ENCODE results near the gene NFATC1.

The NFATC1 gene

DNA sequence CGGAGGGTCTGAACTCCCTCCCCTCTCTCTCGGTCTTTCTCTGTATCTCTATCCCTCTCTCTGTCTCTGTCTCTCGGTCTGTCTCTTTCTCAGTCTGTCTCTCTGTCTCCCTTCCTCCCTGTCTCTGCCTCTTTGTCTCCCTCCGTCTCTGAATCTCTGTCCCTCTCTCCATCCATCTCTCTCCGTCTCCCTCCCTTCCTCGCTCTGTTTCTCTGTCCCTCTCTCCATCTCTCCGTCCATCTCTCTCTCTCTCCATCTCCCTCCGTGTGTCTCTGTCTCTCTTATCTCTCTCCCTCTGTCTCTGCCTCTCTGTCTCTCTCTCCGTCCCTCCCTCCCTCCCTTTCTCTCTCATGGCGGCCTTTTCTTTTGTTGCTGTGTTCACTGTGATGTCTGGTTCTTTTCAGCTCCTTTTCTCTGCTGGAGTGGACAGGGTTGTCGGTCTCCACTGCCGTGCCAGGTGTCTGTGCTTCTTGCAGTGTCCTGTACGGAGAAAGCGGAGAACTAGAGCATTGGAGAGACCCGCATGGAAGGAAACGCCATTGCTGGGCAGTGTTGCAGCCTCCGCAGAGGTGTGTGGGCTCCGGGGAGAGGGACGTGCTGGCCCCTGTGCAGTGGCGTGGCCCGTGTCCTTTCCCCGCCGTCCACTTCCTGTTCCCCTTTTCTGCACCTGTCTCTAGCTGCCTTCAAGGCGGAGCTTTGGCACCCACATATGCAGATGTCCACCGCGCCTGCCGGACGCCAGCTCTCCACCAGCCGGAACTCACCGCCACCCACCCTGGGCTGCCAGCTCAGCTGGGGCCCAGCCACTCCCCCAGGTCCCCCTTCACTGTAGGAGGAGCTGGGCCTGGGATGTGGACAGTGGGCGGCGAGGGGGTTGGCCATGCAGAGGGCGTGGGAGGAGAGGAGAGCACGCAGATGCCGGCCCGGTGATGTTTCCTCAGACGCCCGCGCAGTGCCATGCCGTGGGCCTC, 113.1 kb downstream of the NFATC1 start:
- no peak for DNase-seq (ENCODE audit: low read depth)

DNA sequence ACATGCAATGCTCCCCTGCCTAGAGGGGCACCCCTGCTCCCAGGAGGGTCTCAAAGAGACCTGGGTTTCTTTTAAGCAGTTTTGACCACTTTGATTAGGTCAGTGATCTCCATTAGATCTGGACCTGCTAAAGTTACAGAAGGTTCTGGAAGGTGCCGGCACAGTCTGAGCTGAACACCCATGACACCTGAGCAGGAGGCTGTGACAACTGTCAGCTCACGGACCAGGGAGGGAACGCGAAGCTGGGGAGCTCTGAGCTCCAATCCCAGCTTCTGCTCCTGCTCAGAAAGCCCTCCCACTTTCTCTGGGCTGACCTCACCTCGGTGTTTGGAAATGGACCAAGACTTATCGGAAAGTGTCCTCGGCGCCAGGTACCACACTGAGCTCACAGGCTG, 113.8 kb downstream of the NFATC1 start:
- DNase-seq (ENCODE audit: low read depth), result no peak

DNA sequence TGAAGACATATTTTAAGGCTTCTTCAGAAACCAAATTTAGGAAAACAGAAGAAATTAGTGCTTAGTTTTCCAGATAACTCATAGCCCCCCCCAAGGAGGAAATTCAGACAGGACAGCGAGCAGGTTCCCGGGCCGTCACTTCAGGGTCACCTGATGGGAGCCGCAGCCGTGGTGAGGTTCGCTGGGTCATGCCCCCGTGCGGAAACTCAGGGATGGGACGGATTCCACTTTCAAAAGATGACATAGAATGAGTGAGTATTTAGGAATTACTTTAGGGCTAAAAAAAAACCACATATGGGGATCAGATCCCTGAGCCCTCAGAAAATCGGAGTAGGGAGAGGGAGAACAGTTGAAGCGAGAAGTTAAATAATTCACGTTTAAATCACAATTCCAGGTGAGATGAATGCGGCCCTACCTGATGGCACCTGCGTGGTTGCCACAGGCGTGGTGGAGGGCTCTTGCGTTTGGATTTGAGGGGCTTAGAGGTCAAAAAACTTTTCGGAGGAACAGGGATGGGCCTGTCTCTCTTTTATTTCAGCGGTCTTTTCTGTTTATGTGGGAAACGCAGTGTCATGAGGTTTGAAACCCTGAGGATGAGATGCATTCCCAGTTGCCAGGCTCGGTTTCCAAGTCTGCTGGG, 114.4 kb downstream of the NFATC1 start:
- no peak for DNase-seq (ENCODE audit: low read depth)

DNA sequence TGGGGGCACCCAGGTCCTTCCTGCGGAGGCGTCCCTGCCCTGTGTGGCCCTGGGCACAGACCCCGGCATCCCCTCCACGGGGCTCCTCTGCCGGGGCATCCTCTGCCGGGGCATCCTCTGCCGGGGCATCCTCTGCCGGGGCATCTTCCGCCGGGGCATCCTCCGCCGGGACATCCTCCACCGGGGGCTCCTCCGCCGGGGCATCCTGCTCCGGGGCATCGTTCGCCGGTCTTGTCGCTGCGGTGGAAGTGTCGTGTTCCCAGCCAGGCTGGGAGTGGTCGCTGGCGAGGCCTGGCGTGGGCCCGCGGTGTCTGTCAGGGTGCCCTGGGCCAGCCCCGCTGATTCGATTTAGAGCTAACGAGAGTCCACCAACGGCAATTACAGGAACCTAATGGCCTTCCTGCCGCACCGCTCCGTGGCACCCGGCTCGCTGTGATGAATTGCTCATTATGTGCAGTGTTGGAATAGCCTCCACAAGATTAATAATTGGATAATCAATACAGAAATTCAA, 115.1 kb downstream of the NFATC1 start:
- no peak for DNase-seq (ENCODE audit: low read depth)

DNA sequence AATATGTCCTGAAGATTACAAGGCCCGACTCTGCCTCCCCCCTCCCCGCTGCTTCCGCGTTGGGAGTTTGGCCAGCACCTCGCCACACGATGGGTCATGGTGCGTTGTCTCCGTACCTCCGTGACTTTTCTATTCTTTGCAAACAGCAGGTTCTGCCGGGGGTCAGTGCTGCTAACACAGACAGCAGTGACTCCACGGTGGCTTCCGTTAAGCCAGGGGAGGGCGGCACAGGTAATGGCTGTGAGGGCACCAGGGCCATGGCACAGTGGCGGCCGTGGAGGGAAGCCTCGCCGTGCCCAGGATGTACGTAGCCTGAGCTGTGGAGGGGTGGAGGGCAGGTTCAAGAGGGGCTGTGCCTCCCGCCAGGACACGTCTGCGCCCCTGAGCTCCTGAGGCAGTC, 115.5 kb downstream of the NFATC1 start:
- no peak for DNase-seq (ENCODE audit: low read depth)

DNA sequence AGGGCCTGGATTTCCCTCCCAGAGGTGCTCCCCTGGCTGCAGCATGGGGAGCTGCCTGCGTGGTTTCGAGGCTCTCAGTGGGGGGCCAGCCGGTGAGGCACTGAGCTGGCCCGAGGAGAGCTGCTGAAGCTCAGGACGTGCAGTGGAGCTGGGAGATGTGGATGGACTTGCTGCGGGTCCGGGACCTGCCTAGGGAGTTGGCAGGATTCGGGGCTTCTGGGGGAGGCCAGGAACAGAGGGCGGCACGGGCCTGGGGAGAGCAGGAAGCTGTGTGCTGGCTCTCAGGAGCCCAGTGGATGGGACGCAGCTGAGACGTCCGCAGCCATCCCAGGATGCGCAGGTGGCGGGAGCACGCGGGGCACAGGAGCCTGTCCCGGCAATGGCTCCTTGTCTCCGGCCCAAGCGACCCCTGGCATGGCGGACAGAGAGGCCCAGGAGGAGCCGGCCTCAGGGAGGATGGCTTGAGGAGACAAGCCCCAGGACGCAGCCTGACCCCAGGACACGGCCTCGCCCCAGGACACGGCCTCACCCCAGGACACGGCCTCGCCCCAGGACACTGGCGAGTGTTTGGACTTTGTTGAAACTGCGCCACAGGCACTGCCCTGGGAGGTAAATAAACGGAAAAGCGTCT, 116.1 kb downstream of the NFATC1 start:
- no peak for DNase-seq (ENCODE audit: low read depth)

DNA sequence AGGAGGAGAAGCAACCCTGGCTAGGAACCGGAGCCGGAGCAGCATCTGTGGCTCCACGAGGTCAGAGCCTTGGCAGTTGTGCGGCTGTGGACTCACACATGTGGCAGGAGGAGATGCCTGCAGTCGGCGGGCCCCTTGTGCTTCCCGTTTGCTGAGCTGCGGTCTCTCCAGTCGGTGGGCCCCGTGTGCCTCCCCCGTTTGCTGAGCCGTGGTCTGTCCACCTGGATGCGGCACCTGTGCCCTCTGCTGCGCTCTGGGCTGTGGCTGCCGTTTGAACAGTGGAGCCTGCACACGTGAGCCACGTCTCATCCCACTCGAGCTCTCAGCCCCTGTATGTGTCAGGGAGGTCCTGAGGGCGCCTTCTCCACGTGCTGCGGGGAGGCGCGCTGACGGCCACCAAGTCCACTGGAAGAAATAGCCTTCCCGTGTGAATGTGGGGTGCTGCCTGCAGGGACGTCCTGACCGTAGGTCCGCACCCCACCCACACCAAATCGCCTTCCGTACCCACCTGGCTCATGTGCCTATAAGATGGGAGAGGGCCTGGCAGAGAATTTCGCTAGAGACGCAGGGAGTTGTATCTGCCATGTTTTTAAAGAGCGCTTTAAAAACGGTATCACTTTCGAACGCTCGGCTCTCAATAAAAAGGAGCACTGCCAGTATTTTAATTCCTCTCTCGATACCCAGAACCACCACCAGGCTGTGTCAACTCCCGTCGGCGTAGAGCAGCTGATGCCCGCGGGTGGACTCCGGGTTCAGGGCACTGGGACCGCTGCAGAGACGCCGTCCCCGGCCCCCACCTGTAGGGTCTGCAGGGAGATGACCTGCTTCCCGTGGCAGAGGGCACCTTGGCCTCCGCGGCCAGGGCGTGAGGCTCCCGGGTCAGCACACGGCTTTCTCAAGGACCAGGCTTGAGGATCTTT, 117.0 kb downstream of the NFATC1 start:
- no peak for DNase-seq (ENCODE audit: low read depth)

DNA sequence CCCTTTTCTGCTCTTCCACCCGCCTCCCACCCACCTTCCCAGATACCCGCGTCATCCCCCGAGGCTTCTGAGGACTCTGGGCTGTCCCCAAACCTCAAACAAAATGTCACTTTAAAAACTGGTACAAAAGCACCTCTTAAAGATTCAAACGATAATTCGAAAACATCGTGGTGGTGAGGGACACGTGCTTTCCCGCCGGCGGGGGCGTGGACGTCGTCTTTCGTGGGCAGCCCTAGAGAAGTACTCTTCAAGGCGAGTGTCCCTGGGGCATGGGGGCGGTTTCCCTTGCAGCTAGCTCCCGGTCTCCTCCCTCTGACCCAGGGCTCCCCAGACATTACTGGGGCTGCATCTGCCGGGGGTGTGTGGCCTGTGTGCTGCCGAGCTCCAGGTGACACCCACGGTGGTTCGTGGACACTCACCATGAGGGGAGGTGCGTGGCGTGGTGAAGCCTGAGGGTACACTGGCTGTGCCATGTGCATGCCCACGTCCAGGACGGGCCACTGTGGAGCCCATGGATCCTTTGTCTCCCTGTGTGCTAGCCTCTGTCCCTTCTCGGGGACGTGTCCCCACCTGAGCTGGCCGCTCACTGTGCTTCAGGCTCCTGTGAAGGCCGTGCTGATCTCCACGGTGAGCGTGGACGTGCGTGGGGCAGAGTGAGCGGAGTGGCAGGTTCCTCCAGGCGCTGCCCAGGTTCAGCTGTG, 117.8 kb downstream of the NFATC1 start:
- DNase-seq (ENCODE audit: low read depth), result no peak

DNA sequence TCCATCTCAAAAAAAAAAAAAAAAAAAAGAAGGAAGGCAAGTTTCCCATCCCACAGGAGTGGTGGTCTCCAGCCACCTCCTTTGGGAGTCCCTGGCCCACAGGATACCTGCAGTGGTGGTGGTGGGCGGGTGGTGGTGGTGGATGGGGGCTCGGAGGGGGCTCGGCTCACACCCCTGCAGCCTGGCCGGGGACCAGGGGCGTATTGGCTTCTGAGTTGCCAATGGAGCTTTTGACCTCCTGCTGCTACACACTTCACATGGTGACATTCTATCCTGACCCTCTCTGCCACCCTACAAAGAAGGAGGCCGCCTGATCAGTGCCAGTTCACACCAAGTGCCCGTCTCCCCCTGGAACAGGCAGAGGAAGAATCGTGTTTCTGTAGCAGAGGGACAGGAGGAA, 119.6 kb downstream of the NFATC1 start:
- no peak for DNase-seq (ENCODE audit: low read depth)

DNA sequence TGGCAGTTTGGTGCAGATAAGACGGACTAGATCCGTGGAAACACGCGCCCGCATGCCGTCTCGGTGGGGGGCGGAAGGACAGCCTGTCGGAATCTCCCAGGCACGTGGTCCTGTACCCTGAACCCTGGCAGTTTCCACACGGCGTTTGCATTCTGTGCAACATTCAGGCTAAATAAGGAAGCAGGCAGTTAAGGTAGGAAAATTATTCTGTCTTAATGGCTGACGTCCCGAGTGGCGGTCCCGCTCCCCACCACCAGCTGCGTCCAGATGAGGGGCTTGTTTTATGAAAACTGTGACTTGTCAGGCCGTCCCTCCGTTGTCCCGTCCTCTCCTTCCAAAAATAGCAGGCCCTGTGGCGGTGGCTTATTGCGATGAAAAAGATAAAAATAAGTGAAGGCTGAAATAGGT, 120.2 kb downstream of the NFATC1 start:
- no peak for DNase-seq (ENCODE audit: low read depth)

DNA sequence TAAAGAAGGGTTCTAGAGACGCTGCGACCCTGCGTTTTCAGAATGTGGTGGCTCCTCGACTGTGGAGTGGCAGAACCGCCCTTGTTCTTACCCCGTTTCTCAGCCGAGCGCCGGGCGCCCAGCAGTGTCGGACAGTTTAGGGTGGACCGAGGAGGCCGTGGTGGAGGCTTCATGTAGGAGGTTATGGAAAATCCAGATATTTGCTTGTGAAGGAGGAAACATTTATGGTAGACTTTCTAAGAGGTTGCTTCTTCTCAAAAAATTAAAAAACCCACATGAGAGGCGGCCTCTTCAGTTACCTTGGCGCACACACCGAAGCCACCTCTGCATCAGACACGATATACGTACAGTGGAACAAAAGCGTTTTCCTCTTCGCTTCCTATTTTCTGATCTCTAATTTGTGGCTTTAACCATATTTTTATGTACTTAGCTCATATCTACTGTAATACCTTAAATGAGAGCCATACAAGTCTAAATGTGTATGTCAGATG, 120.8 kb downstream of the NFATC1 start:
- no peak for DNase-seq (ENCODE audit: low read depth)

DNA sequence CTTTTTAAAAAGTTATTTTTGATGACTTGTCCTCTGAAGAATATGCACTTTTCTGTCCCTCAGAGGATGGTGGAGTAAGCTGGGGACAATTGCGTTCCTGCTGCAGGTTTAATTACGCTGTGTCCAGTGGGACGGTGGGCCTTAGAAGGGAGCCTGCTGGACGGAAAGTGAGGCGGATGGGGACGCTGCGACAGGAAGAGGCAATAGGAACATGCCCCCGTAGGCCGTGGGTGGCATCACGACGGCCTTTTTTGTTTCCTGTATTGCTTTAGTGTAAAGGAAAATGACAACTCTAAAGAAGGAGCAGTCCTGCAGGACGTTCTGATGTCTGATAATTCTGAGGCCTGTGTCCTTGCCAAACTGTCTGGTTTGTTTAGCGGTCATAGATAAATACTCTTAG, 121.6 kb downstream of the NFATC1 start:
- no peak for DNase-seq (ENCODE audit: low read depth)

DNA sequence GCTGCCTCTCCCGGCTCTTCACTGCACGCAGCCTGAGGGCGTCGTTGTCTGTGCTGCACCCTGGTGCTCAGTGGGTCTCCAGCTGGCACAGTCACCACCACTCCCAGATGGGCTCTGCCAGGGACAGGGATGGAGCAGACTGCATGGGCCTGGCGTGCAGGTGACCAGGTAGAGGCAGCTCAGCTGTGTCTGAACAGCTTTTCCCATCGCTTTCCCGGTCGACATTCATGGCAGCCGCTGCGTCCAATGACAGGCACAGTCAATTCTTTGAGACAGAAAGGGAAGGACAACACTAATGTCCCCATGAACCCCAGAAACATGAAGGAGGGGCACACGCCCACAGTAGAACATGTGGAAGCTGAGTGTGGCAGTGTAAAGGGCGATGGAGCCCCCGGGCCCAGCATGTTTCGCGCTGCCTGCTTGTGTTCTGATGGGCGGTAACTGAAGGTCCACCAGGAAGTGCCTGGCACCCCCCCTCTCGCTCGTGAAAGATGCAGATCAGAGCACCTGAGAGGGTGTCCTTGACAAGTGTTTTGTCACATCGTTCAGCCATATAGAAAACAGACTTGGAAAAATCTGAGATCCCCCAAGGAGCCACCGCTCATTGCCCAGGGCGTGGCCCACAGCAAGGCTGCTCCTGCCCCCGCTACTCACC, 122.4 kb downstream of the NFATC1 start:
- no peak for DNase-seq (ENCODE audit: low read depth)

DNA sequence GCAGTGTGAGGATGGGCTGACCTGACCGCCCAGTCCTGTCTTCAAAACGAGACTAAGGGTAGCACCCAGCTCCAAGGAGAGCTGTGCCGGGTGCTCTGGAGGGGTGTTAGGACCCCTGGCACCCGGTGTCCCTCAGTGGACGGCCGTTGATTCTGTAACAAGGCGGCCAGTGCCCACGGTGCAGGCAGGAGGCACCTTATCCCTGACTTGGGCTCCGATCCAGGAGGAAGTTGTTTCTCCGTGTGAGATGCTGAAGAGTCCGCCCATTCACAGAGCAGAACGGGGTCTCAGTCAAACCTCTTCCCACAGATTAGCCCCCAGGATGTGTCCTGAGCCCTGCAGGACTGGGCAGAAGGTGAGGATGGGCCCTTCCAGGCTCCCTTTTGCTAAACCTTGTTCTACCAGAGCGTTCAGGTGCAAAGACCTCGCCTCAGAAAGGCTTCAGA, 123.0 kb downstream of the NFATC1 start:
- no peak for DNase-seq (ENCODE audit: low read depth)

DNA sequence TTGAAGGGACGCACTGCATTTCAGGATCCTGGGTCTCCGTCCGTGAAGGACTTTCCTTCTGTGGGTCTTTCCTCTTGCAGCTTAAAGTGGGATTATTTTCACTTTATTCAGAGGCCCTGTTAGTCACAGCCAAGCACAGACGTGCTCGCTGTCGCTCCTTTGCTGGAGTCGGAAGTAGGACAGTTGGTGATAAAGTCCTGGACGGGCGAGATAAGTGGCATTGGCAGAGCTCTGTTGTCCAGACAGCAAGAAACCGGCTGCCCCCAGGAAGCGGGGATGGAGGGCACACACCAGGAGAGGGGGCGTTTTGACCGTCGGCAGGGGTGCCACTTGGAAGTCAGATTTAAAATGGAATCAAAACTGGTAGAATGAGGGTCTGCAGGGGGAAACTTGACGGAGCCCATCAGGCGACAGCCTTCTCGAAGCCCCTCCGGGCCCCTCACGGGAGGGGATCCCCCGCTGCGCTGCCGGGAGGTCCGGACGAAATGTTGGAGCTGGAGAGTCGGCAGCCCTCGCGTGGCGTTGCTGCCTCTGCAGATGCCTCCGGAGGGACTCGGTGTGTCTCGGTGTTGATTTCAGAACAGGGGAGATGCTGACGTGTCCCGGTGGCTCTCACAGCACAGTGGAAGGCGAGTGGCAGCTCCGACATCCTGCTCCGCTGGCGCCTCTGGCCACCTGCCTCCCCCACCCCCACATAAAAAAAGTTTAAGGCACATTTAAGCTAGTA, 124.2 kb downstream of the NFATC1 start:
- no peak for DNase-seq (ENCODE audit: low read depth)

DNA sequence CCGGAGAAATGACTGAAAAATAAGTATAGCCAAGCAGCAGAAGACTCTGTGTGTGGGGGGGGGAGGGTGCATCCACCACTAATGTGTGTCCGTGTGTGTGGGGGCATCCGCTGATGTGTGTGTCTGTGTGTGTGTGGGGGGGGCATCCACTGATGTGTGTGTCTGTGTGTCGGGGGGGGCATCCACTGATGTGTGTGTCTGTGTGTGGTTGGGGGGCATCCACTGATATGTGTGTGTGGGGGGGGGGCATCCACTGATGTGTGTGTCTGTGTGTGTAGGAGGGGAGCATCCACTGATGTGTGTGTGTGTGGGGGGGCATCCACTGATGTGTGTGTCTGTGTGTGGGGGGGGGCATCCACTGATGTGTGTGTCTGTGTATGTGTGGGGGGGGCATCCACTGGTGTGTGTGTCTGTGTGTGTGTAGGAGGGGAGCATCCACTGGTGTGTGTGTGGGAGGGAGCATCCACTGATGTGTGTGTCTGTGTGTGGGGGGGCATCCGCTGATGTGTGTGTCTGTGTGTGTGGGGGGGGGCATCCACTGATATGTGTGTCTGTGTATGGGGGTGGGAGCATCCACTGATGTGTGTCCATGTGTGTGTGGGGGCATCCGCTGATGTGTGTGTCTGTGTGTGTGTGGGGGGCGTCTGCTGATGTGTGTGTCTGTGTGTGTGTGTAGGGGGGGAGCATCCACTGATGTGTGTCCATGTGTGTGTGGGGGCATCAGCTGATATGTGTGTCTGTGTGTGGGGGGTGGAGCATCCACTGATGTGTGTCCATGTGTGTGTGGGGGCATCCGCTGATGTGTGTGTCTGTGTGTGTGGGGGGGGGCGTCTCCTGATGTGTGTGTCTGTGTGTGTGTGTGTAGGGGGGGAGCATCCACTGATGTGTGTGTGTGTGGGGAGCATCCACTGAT, 125.0 kb downstream of the NFATC1 start:
- no peak for DNase-seq (ENCODE audit: low read depth)

DNA sequence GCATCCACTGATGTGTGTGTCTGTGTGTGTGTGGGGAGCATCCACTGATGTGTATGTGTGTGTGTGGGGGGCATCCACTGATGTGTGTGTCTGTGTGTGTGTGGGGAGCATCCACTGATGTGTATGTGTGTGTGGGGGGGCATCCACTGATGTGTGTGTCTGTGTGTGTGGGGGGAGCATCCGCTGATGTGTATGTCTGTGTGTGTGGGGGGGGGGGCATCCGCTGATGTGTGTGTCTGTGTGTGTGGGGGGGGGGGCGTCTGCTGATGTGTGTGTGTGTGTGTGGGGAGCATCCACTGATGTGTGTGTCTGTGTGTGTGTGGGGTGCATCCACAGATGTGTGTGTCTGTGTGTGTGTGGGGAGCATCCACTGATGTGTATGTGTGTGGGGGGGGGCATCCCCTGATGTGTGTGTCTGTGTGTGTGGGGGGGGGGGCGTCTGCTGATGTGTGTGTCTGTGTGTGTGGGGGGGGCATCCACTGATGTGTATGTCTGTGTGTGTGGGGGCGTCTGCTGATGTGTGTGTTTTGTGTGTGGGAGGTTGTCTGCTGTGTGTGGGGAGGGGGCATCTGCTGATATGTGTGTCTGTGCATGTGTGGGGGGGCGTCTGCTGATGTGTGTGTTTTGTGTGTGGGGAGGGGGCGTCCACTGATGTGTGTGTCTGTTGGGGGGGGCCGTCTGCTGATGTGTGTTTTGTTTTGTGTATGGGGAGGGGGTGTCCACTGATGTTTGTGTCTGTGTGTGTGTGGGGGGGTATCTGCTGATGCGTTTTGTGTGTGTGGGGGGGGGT, 125.9 kb downstream of the NFATC1 start:
- DNase-seq (ENCODE audit: low read depth), result no peak
